Measurements from ENCODE around the gene CDC42BPB.
A peak's percentile ranks its signal among the peaks of the same experiment; 100 is the strongest.

CDC42BPB gene

GRCh38 chr14:102914474-102915291, 142.7 kb downstream of the CDC42BPB start:
- DNase-seq (ENCODE audit: low spot score), result peak; percentile 43

- peak; percentile 46 for DNase-seq (ENCODE audit: low spot score)
Observed at GRCh38 chr14:102913341-102914211, 143.8 kb downstream of the CDC42BPB start.

GRCh38 chr14:102911991-102912761, 145.2 kb downstream of the CDC42BPB start:
- peak; percentile 44 for DNase-seq (ENCODE audit: low spot score)

GRCh38 chr14:102911541-102911951, 145.8 kb downstream of the CDC42BPB start:
- peak; percentile 39 for DNase-seq (ENCODE audit: low spot score)

DNA sequence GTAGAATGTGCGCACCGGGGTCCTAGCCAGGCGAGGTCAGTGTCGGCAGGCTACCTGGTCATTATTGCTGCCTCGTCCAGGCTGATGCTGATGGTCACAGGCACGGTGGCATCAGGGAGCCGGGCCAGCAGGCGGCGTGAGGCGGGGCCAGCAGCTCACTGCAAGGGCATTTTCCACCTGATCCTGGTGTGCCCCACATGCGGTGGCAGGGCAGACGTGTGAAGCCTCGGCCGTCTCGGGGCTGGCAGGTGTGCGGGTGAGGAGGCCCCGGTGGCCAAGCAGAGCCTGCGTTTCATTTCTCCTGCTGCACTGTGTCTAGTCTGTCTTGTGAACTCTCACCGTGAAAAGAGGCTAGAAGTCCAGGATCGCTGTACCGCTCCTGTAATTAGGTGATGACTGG, 146.9 kb downstream of the CDC42BPB start:
- no peak for DNase-seq (ENCODE audit: low spot score)

DNA sequence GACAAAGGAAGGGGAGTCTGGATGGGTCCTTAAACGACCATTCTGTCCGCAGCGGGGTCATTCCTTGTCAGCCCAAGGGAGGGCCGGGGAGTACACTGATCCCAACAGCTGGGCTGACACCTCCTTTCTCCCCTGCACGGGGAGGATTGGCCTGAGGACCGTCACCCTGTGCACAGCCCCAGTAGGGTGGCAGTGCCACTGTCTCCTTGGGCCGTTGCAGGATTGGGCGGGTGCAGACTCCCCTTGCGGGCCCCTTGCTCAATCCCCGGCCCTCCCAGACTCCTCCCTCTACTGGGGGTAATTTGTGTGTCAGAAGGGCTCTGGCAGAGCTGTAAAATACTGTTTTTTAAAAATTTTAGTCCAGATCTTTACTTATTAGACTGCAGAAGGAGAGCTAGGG, 147.4 kb downstream of the CDC42BPB start:
- no peak for DNase-seq (ENCODE audit: low spot score)

- DNase-seq (ENCODE audit: low spot score), result peak; percentile 43
Observed at GRCh38 chr14:102909462-102909861, 147.9 kb downstream of the CDC42BPB start.

DNA sequence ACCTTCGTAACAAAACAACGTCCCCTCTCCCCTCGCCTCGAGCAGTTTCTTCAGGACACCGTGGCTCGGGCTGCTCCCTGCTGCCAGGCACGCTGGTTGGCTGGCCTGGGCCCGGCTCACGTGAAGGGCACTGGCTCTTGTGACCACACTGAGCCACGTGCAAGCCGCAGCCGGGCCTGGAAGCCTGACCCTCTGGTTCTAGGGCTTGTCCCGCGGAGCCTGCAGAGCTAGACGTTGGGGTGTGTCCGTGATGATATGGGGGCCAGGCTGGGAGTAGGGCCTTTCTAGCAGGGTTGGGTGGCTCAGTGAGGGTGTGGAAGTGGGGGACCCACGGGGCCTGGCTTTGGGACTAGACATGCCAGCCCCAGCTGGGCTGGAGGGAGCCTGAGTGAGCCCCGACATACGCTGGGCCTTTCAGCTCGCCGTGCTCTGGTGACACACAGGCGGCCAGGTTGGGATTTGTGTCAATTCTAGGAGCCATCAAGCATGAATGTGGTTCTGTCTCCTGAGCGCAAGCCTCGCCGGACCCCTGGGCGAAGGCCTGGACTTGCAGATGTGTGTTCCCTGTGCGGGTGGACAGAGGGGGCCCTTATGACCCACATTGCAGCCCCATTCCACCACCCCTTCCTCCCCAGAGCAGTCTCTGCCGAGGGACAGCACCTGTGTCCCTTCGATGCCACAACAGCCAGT, 148.4 kb downstream of the CDC42BPB start:
- DNase-seq (ENCODE audit: low spot score), result peak; percentile 37

GRCh38 chr14:102907980-102908730, 149.2 kb downstream of the CDC42BPB start:
- no peak for DNase-seq (ENCODE audit: low spot score)

- no peak for DNase-seq (ENCODE audit: low spot score)
Observed at GRCh38 chr14:102907303-102907844, 150.0 kb downstream of the CDC42BPB start.

- DNase-seq (ENCODE audit: low spot score), result no peak
Observed at GRCh38 chr14:102906616-102907302, 150.6 kb downstream of the CDC42BPB start.

- DNase-seq (ENCODE audit: low spot score), result no peak
Observed at GRCh38 chr14:102905116-102906108, 151.9 kb downstream of the CDC42BPB start.

- DNase-seq (ENCODE audit: low spot score), result no peak
Observed at GRCh38 chr14:102903889-102904512, 153.3 kb downstream of the CDC42BPB start.

DNA sequence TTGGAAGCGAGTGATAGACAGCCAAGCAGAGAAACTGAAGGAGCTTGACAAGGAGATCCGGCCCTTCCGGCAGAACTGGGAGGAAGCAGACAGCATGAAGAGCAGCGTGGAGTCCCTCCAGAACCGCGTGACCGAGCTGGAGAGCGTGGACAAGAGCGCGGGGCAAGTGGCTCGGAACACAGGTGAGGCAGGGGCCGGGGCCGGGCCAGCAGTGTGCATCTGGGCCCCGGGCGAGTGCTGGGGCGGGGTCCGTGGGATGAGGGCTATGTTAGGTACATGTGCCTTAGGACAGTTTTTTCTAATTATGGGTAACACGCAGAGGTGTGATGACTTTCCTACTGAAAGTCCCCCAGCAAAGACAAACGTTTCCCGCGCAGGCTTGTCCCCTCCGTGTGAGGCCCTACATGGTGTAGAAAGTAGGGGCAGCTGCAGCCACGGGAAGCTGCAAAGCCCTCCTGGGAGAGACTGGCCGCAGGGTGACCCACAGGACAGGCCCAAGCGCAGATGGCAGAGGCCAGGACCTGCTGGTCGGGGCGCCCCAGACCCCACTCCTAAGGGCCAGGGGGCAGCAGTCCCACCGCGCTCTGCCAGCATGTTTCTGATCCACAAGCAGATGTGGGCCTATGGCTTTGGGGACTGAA, 154.0 kb downstream of the CDC42BPB start:
- DNase-seq (ENCODE audit: low spot score), result no peak

- no peak for DNase-seq (ENCODE audit: low spot score)
Observed at GRCh38 chr14:102902523-102903247, 154.7 kb downstream of the CDC42BPB start.

- DNase-seq (ENCODE audit: low spot score), result no peak
Observed at GRCh38 chr14:102902086-102902485, 155.3 kb downstream of the CDC42BPB start.

DNA sequence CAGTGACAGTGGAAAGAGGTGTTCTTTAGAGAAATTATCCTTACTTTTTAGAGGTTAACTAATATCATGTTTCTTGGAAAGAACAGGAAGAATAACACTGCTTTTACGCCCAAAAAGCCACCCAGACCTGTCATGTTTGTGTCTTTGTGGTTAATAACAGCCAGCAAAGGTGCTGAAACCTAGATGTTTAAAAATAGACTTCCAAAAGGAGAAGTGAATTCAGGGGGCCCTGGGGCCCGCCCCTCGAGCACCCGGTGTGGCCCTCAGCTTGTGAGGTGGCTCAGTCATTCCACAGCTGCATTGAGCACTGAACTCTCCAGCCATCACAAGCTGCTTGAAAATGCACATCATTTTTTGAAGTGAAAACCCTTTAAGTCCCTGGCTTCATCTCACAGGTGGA, 155.7 kb downstream of the CDC42BPB start:
- no peak for DNase-seq (ENCODE audit: low spot score)
